C4-2B (cell line): ENCODE data around the gene ZDBF2.

Experiments used
- H3K27ac ChIP-seq: fragments of 450-650 bp; 2 replicates; pipeline ENCODE4 v1.5.1; 2017
- CTCF ChIP-seq: fragments of 450-650 bp; conservative IDR thresholded peaks from 2 replicates; pipeline ENCODE4 v1.5.1; 2017; ENCODE audit warnings: mild to moderate bottlenecking
- ZFX ChIP-seq: fragments of 450-650 bp; IDR thresholded peaks from 2 replicates; pipeline ENCODE4 v1.6.1; 2017

Gene ZDBF2

GRCh38 chr2:206336861-206337260 lies 62.4 kb downstream of the ZDBF2 start:
- H3K27ac ChIP-seq = no peak overlapping the region
- no peak for TF ChIP-seq CTCF
- TF ChIP-seq ZFX = no peak

- TF ChIP-seq ZFX = no peak
- no peak for TF ChIP-seq CTCF
Observed at GRCh38 chr2:206337956-206338355, 63.5 kb downstream of the ZDBF2 start.

GRCh38 chr2:206341396-206341795 lies 66.9 kb downstream of the ZDBF2 start:
- TF ChIP-seq ZFX = no peak
- no peak for TF ChIP-seq CTCF
- H3K27ac ChIP-seq = no peak overlapping the region

More at GRCh38 chr2:206337956-206338355, 63.5 kb downstream of the ZDBF2 start:
- H3K27ac ChIP-seq = no peak overlapping the region

- no peak for TF ChIP-seq CTCF
- TF ChIP-seq ZFX = no peak
- H3K27ac ChIP-seq = no peak overlapping the region; the same call in 1 of the 2 replicates
Observed at GRCh38 chr2:206343144-206343543, 68.7 kb downstream of the ZDBF2 start.

- TF ChIP-seq ZFX (no peak), CTCF (no peak)
- H3K27ac ChIP-seq = peak overlapping the region; percentile 6; the same call in 1 of the 2 replicates
Observed at GRCh38 chr2:206343816-206344215, 69.4 kb downstream of the ZDBF2 start.

- no peak overlapping the region for H3K27ac ChIP-seq
- TF ChIP-seq ZFX = no peak
- no peak for TF ChIP-seq CTCF
Observed at GRCh38 chr2:206345606-206346005, 71.1 kb downstream of the ZDBF2 start.

- TF ChIP-seq CTCF (no peak), ZFX (no peak)
- H3K27ac ChIP-seq = no peak overlapping the region
Observed at GRCh38 chr2:206349375-206349774, 74.9 kb downstream of the ZDBF2 start.
